GM10847 (cell line): ENCODE results near the gene PRR5.

Experiments
- POLR2A ChIP-seq: IDR thresholded peaks from 2 replicates; pipeline ENCODE4 v1.6.1; 2011; ENCODE audit not compliant: insufficient read length; ENCODE audit errors: extremely low read depth

Gene PRR5

DNA sequence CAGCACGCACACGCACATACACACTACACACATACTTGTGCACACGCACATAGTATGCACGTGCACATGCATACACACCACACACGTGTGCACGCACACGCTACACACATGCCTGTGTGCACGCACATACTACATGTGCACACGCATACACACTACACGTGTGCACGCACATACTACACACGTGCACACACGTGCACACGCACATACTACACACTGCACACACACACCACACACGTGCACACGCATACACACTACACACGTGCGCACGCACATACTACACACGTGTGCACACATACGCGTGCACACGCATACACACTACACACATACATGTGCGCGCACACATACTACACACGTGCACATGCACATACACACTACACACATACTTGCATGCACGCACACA, 30.7 kb downstream of the PRR5 start:
- TF ChIP-seq POLR2A = no peak

DNA sequence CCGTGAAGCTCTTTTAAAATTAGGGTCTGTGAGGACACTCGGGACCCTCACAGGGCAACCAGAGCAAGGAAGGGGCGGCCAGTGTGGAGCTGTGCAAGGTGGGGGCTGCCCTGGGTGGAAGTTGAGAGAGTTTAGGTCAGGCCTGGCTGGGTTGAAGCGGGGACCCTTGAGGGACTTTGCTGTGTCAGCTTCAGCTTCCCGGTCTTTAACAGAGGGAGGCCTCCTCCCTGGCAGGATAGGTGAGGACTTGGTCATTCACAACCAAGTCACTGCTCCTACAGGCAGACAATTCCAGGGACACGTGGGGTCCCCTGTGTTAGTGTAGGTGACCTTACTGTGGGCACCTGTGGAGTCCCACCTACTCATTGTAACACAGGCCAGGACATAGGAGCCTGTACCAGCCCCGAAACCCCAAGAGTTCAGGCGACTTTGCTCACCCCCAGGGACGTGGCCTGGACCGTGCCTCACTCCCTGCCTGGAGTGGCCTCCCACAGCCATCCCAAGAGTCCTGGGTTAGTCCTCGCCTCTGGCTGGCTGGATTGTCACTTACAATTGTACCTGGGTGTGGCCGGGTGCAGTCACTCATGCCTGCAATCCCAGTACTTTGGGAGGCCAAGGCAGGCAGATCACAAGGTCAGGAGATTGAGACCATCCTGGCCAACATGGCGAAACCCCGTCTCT, 31.6 kb downstream of the PRR5 start:
- TF ChIP-seq POLR2A = no peak

DNA sequence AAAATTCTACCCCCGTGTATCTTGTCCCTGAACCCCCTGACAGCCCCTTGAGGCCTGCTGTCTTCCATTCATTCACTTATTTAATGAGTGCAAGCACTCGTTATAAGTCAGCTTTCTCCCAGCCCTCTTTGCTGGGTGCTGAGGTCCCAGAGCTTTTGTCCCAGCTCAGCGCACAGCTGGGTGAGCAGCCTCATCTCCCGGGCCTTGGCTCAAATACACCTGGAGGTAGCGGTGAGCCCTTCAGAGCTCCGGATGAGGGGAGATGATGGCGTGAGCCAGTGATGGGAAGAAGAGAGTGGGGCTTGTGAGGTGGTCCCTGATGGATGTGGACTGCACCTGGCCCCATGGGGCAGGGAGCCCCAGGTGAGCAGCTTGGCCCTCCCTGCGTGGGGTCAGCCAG, 32.3 kb downstream of the PRR5 start:
- TF ChIP-seq POLR2A = no peak

DNA sequence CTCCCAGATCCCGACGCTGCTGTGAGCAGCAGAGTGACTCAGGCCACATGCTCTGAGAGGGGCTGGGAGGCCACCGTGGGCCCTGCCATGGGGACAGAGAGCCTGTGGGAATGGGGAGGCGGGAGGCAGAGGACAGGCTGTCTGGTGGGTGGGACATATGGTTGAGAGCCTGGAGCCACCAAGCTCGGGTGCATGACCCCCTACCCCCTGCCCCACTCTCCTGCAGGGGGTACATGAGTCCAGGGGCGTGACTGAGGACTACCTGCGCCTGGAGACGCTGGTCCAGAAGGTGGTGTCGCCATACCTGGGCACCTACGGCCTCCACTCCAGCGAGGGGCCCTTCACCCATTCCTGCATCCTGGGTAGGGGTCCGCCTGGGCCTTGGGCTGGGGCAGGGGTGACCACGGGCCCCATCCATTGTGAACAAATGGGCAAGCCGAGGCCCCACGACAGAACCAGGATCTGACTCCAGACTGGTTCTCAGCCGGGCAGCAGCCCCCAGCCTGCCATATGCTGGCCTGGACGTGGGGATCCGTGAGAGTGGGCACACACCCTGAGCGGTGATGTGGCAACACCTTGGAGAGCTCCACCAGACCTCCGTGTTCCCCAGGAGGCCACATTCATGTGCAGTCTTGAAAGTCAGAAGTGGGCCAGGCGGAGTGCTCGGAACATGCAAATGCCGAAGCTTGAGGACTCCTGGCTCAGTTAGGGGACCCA, 33.0 kb downstream of the PRR5 start:
- no peak for TF ChIP-seq POLR2A

DNA sequence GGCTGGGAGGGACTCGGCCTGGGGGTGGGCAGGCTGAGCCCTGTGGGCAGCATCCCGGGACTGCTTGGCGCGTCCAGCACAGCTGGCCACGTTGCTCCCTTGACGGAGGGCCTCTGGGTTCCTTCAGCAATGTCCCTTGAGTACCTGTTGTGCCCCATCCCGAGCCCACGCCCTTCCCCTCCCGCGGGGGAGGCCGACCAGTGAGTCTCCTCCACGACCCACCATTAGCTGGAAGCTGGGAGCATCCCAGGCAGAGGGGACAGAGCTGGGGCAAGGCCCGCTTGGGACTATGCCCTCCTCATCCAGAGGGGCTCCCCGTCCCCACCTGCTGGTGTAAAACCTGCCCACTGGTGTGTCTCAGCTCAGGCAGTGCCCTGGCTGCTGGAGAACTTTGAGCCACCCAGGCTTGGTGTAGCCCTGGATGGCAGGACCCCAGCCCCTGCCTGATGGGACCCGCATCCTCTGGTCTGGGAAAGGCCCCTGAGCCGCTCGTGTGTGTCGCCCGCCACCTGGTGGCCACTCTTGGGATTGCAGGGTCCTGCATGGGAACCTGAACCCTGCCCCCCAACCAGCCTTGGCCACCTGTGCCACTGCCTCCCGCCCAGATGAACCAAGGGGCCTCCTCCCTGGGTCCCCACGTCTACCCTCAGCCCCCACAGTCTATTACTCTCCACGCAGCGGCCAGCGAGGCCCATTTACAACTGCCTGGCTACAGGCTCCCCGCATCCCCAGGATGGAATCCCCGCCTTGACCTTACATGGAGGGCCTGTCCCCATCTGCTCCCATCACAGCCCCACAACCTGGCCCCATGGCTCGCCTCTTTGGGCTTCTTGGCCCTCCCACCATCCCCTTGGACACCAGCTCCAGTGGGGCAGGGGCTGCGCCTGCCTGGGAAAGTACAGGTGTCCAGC, 33.8 kb downstream of the PRR5 start:
- TF ChIP-seq POLR2A = no peak

DNA sequence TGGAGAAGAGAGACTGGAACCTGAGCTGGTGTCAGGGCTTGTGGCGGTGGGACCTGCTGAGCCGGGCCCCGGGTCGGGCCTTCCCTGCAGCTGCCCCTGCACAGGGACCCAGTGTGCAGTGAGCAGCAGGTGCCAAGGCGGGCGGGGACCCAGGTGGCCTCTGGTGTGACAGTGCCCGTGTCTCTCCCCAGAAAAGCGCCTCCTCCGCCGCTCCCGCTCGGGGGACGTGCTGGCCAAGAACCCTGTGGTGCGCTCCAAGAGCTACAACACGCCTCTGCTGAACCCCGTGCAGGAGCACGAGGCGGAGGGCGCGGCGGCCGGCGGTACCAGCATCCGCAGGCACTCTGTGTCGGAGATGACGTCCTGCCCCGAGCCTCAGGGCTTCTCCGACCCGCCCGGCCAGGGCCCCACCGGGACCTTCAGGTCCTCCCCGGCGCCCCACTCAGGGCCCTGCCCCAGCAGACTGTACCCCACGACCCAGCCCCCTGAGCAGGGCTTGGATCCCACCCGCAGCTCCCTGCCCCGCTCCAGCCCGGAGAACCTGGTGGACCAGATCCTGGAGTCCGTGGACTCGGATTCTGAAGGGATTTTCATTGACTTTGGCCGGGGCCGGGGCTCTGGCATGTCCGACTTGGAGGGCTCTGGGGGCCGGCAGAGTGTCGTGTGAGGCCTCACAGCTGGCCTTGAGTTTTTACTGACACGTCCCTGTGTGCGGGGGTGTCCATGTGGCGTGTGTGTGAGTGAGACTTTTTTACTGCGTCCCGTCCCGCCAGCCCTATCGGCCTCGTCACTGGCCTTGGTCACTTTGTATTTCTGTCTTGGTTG, 34.8 kb downstream of the PRR5 start:
- TF ChIP-seq POLR2A = no peak

DNA sequence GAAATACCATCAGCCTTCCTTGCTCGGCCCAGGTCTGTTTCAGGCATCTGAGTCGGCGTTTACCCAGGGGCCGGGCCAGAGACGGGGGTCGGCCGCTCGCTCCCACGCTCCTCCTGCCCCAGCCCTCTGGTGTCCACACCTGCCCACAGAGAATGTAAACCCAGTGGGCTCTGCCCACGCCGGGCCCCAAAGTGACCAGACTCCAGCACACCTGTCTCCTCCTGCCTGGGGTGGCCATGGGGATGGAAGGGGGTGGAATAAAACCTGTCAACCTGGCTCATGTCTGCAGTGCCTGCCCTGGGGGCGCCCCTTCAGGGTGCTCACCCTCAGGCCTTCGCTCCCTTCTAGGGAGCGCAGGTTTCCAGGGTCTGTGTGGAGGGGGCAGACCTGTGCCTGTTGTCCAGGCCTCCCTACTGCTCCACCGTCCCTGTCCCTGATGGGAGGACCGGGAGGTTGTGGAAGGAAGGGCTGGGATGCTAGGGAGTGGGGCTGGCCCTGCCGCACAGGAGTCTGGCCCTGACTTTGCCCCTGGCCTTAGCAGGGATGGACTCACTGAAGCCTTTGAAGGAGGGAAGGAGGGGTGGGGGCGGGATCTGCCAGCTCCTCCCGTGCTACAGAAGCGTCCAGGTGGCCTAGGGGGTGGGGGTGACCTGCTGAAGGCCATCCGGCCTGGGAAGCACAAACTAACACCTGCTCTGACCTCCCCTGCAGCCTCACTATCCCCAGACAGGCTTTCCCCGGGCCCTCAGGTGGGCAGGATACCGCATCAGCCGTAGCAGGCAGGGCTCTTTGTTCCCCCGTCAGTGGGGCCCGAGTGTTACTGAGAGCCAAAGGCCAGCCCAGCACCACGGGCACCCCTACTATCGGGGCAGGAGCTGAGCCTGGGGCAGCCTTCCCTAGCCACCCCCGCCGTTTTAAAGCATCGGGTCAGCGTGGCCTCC, 35.7 kb downstream of the PRR5 start:
- TF ChIP-seq POLR2A = no peak

DNA sequence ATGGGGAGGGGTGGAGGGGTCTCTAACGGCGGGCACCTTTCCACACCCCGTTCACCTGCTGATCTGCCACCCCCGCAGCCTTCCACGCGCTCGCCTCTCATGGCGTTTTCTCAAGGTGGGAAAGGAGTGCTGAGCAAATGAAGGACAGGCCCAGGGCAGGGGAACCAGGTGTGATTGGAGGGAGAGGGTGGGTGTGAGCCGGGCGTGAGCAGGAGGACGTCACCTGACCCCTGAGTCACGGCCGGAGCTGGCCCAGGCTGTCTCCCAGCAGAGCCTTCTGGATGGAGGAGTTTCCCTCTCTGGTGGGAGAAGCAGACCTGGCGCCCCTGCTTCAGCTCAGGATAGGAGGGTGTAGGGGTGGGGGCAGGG, 36.3 kb downstream of the PRR5 start:
- no peak for TF ChIP-seq POLR2A

DNA sequence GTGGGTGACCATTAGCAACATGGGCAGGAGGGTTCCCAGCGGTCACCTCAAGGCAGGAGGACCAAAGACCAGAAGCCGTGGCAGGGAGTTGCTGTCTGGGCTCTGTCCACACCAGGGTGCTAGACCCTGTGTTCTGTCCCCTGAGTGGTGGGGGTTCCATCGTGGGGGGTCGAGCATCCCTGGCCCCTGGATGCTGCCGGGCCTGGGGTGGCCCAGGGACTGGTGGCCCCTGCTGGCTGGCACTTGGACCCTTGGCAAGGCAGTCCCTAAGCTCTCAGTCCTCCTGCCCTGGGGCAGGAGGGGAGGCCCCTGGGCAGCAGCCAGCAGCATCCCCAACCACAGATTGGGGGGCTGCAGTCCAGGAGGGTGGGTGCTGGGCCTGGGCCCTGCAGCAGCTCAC, 37.0 kb downstream of the PRR5 start:
- TF ChIP-seq POLR2A = no peak

DNA sequence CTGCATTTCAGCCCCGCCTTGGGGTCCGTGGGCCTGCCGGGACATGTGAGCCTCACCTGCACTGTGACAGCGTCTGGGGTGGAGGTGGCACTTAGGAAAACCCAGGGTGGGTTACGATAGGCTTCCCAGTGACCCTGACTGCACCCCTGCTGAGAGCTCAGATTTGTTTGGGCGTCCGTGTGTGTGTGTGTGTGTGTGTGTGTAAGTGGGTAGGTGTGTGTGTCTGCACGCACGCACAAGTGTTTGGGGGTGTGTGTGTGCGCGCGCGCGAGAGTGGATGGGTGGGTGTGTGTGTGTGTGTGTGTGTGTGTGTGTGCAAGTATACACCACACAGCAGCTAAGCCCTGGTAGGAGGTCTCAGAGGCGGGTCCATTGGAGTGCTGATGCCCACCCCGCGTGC, 38.3 kb downstream of the PRR5 start:
- no peak for TF ChIP-seq POLR2A

DNA sequence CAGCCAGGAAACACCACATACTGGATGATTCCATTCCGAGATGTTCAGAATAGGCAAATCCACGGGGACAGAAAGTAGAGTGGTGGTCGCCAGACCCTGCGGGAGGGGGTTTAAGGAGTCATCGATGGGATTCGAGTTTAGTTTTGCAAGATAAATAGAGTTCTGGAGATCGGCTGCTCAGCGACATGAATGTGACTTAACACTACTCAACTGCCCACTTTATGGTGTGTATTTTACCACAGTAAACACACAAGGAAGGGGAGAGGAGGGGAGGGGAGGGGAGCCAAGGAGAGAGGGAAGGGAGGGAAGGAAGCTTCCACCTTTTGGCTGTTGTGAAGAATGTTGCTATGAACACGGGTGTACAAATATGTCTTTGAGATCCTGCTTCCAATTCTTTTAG, 39.9 kb downstream of the PRR5 start:
- TF ChIP-seq POLR2A = no peak

DNA sequence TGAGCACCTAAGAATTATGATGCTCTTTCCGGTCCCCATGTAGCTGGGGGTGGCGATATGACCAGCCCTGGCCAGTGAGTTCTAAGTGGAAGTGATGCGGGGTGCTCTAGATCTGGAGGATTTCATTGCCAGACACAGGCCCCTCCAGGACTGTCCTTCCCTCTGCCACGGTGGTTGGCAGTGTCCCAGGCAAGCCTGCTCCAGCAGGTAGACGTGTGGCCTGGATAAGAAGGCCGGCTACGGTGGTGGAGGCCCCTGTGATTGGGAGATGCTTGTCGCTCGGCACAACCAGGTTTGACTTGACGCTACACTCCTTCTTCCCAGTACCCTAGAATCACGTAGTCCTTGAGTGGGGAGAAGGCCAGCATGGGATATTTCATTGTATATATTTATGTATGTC, 41.2 kb downstream of the PRR5 start:
- no peak for TF ChIP-seq POLR2A

DNA sequence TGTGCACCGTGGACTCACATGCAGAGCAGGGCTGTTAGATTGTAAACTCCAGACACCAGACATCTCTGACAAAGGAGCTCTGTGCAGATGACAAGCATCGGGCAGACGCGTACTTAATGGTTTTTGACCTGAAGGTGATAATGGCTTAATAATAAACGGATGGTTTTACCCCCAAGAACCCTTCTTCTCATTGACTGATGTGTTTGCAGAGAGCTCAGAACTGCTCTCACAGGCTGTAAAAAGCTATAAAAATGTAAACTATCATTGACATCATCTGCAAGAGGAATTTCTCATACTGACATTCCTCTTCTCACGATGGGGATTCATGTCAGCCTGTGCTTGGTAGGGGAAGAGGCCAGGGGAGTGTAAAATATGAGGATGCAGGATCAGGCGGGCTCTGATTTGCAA, 41.8 kb downstream of the PRR5 start:
- no peak for TF ChIP-seq POLR2A
